Occipital lobe (tissue), 2 donors: Measurements from ENCODE around the gene RNU6-8. TPM values are rescaled to one million over a fixed set of nuclear protein-coding genes. Genes with fewer than 3 reads are reported as not detected.

ENCODE experiments used
- DNase-seq: peaks from one replicate; lab custom pipeline; 2025; lab: John Stamatoyannopoulos, UW
- total RNA-seq: library from RNA; depleted of rRNA; stranded (reverse); fragments of >200 nt; gene quantifications from one replicate; pipeline ENCODE4 v1.2.3, GENCODE V29; 2014

The RNU6-8 gene
- total RNA-seq, 1 donor from 2014 or later = not detected

DNA sequence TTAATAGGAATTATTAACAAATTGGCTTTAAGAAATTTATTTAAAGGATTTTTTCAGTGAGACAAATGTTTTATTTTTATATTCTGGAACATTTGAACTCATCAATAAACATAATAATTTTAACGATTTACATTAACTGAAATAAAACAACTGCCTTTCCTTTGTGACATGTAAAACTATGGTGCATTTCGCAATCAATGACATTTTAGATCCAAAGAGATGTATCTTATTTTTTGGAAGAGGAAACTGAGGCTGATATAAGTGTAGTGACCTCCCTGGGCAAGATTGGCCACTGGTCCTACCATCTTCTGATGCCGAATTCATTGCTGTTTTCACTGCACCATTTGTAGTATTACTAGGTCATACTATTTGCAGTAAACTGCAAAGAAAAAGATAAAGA lies 2.5 kb upstream of the RNU6-8 start:
- DNase-seq = no peak

DNA sequence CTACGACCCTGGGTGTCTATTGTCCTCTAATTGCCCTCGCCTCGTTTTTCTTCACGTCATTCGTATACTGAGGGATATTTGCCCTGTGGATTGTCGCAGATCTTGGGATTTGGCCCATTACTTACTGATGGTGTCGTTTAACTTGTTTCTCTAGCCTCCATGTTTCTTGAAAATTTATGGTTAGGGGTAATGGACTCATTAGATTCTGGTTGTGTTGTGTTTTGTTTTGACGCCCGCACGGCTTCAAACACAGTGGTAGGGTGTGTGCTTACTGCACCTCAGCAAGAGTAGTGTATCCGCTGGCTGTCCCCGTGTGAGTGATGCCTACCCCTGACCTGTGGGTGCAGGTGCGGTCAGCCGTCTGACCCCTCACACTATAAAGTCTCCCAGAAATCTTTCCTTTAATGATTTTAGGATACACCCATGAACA lies 874 bp upstream of the RNU6-8 start:
- no peak for DNase-seq

DNA sequence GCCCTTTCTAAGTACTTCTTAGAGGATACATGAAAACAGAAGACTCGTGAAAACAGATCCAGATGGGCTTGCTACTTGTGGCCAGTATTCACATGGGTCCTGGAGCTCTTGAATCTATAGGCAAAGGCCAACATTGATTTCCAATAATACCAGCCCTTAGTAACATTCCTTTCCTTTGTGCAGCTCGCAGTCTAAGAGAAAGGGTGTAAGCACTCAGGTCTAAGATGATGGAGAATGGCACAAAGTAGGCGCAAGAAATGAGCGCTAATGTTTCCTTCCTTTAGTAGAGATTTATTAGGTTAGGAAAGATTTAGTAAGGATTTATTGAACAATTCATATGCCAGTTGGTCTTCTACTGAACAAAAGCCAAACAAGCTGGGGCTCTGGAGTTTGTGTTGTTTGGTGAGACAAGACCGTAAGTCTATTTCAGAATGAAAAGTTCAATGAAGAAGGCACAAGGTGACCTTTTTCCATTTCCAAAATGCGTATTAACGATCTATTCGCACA lies 525 bp downstream of the RNU6-8 start:
- no peak for DNase-seq

DNA sequence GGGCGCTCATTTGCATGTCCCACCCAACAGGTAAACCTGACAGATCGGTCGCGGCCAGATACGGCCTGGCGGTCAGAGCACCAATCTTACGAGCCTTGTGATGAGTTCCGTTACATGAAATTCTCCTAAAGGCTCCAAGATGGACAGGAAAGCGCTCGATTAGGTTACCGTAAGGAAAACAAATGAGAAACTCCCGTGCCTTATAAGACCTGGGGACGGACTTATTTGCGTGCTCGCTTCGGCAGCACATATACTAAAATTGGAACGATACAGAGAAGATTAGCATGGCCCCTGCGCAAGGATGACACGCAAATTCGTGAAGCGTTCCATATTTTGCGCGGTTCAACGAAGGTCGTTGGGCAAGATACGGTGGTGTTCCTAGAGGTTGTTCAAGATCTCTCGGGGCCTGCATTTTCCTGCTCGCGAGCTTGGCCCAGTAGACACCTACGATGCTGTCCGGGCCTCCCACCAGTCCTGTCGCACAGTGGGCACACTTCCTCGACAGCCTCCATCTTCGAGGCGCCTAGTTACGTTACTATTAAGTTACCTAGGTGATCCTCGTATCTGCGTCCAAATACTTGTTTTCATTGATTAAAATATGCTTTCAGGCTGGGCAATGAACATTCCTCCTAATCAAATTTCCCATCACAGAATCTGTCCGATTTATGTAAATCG lies 1.1 kb downstream of the RNU6-8 start, which contains the start of gene RNU6-7:
Gene RNU6-7, plus strand, starts transcription at position 230 of the 675 bp plus-strand sequence.
- peak; percentile 16 for DNase-seq

DNA sequence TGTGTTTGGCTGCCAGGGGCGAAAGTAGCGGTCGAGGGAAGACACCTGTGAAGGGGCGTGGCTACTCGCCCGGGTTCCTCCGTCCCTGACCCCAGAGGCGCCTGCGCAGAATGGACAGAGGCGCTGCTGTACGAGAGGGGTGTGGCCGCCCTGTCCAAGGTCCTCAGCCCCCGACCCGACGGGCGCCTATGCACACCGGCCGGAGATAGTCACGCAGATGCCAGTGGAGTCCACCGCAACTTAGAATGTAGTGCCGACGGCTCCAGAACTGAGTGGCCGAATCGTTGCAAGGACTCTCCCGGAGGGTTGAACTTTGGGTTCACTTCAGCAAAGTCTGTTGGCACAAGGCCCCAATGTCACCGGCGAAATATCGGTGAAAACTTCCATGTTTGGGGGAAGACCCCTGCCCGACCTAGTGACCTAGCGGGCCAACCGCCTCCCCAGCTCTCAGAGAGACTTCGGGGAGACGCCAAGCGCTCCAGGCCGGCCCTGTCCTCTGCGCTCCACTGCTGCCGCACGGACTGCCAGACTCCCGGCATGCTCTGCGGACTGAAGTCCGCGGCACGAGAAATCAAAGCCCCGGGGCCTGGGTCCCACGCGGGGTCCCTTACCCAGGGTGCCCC lies 1.8 kb downstream of the RNU6-8 start:
- peak; percentile 43 for DNase-seq

DNA sequence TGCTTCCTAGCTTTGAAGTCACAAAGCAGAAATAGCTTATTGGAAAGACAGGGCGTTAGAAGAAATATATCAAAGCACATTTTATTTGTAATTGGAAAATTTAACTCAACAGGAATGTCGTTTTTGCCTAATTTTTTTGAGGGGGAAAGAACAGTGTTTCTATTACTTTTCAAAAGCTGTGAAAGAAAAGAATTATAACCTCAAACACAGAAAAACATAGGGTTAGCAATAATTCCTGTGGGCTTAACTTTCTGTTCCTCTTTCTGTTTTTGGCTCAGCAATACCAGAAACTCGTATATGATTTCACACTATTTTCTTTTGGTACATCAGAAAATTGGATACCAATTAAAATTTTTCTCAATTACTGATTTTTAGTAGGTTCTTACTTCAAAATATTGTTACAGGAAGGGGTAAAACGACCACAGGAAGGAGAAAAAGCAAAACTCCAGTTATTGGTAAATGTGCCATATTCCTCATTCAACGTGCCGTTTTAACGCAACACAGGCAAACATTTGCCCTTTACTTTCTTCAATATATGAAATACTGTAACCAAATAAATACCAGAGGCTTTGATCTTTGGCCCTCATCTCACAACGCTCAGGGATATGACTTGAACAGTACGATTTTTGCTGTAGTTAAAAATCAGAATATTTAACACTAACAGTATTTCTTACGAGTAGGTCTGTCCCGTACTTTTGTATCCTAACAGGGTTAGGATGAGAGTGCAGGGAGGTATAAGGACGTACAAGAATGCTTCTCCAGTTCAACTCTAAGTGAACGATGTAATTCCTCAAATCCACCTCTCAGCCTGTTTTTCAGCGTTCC lies 2.5 kb downstream of the RNU6-8 start:
- no peak for DNase-seq

DNA sequence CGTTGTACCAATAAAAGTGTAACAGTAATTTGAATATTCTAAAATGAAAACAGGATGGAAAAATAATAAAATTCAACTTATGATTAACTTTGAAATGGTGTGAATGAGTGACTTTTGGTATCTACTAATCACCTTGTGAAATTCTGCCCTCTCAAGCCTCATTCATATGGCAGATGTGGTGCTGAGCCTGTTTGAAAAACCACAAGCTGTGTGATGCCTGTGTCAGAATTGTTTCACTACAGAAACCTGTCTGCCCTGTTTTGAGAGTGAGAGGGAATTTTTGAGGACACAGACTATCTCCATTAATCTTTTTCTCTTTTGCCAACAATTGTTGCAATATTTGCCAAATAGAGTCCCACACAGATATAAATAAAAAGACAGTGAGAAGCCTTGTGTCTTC lies 5.2 kb downstream of the RNU6-8 start:
- DNase-seq = no peak

DNA sequence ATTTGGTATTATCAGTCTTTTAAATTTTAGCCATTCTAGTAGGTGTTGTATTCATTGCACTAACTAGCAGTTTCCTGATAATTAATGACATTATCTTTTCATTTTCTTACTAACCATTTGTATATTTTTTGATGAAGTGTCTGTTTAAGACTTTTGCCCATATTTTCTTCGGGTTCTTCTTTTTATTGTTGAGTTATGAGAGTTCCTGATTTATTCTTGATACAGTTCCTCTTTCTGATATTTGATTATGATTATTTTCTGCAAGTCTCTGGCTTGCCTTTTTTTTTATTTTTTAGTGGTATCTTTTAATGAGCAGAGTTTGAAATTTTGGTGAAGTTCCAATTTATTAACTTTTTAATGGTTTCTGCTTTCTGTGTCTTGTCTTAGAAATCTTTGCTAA lies 7.4 kb downstream of the RNU6-8 start:
- DNase-seq = no peak

DNA sequence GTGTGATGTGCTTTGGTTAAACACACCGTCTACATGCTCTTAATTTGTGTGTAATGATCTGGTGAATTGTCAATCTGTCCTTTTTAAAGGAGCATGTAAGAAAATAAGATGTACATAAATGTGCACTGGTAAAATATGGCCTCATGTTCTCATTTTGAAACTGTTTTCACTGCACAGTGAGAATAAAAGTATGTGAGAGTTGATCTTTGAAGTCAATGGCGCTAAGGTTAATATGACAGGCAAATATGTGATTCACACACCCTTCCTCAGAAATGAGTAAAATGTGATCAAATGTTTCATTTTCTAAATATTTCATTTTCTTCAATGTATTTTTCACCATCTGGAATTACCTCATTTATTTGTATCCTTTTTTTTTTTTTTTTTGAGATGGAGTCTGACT lies 9.5 kb downstream of the RNU6-8 start:
- DNase-seq = no peak

DNA sequence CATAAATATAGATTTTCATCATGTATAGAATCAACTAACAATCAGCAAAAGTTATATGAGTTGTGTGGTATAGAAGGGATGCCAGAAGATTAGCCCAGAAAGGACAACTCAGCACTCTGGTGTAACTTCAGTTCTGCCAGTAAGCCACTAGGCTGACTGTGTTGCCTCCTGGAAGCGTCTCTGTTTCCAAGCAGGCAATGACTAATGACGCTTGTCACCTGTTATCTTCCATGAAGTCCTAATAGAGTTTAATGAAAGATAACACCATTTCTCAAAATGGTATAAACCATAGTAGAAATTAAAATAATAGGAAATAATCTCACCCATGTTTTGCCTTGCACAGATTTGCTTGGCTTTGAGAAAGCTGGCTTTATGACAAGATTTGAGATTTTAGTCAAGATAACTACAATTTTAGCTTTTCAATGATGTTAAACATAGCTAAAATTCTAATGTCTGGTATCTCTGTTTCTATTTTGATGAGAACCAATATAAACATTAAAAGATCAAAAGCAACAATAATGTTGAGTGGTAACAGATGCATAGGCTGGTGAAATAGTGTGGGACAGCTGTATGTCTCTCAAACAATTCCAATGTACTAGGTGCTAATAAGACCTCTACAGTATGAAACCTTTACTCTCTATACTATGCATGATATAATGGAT lies 10.2 kb downstream of the RNU6-8 start:
- DNase-seq = no peak

DNA sequence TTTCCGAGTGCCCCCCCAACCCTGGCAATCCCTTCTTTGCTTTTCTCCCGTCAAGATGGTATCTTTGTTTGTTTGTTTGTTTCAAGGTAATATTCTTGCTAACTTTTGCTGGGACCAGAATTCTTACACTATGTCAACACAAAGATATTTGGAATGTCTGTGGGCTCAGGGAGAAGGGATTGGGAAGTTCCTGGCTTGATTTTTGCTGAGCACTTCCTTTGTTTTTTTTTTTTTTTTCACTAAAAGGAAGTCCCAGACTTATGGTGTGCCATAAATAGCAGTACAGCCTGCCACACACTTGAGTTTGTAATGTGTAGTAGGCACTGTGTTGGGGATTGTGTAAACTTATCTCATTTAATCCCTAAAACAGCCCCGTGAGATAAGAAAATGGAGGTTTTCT lies 12.4 kb downstream of the RNU6-8 start:
- DNase-seq = no peak

DNA sequence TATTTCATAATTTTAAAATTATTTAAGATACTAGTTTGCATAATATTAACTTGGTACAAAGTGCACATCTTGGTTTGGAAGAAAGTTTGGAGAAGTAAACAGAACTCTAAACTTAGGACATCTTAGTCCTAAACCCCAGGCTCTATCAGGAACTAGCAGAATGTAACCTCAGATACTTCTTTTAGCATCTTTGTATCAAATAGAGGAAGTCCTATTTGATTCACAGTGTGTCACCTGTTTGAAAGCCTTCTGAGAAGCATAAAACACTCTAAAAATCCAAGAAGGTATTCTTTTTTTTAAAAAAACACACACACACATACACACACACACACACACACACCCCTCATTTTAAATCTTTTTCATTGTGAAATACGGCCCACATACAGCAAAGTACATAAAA lies 13.3 kb downstream of the RNU6-8 start:
- no peak for DNase-seq

DNA sequence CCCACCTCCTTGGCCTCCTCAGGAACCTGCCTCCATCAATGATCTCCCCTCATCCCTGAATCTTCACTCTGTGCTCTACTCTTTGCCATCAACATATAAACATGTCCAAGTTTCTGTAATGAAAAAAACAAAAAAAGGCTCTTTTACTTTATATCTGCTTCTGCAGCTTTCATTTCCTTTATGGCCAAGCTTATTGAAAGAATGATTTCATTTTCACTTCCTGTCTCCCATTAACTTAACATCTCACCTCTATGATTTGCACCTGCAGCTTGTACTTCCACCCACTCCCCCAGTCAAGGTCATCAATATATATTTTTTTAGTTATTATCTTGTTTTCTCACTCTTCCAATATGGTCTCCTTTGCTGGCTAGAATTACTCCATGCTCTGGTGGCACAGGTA lies 16.8 kb downstream of the RNU6-8 start:
- DNase-seq = no peak

DNA sequence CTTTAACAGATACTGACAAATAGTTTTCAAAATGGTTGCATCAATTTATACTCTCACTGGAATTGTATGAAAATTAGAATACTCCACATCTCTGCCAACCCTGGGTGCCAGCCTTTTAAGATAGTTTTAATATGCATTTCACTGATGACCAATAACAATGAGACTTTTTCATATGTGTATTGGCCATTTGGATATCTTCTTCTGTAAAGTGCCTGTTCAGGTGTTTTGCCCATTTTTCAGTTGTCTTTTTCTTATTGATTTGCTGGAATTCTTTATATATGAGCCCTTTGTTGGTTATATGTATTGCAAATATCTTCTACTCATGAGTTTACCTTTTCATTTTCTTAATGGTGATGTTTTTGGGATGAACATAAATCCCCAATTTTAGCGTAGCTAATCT lies 18.0 kb downstream of the RNU6-8 start:
- DNase-seq = no peak

DNA sequence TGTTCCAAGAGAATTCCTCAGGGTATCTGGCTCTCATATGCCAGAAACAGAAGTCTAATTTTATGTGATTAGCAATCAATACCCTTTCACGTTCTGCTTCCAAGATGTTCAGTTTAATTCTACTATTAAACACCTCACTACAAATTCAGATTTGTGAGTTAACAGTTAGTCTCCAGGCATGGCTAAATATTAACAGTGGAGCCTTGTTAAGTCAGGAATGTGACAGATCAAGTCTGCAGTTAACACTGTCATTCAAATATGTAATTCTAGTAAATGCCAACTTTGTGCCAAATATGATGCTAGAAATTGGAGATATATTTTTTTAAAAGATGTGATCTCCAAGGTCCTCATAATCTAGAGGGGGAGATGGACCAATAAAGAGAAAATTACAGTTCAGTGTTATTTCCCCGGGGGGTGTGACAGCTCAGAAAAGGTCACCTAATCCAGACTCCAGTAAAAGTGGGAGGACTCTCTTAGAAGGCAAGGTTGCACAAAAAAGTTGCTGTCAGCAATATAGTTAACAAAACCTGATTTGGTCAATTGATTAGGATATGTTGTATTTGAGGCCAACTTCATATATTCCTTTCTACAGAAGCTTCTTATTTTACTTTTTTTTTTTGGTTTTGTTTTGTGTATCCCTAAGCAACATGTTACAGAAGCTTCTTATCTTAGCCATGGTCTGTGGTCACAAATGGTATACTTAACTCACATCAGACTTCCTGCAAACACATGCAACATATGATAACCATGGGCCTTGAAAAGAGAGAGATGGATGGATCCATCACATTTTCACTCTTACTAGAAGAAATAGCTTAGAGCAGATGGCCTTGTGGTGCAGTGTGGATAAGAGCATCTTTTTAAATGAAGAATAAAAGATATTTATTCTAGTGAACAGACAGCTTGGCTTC lies 19.7 kb downstream of the RNU6-8 start:
- DNase-seq = no peak

DNA sequence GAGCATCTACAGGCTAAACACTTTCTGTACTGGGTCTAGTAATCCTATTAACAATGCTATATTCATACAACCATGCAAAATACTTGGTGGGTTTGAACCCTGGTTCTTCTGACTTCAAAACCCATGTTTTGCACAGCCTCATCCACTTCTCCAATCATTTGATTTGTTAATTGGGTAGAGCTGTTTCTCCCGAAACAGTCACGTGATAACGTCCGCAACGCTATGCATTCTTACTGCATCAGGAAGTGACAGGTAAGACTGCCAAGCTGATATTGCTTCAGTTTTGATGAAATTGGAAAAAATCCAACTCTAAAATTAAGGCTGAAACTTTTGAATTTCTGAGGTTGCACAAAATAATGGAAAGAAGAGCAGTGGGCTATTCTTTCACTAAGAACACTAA lies 31.6 kb downstream of the RNU6-8 start:
- no peak for DNase-seq

DNA sequence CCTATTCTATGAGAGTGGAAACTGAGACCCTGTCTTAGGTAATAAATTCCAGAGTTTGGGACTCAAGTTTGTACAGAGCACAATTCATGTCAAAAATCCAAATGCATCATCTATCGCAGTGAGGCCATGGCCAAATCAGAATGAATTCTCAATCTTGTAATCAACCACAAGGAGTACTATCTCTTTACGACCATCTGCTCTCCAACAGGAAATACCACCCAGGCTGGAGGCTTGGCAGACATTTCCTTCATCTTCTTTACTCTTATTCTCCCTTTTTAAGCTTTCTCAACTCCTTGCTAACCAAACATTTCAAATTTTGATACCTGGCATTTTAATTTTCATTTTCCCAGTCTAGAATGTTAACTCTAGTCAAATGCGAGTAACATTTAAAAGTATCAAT lies 33.9 kb downstream of the RNU6-8 start:
- DNase-seq = no peak

DNA sequence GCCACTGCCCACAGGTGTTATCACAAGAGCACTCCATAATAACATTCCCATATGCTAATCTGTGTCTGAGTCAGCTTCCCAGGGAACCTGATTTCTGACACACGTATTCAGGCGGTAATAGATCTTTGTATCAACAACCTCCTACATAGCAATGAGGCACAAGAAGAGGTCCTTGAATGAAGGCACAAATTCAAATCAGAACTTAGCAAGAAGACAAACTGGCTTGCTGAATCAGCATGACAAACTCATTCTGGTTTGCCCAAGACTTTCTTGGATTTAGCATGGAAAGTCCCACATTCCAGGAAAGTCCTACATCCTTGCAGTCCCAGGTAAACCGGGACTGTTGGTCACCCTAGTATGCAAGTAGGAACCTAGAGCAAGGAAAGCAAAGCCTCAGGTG lies 35.2 kb downstream of the RNU6-8 start:
- no peak for DNase-seq

DNA sequence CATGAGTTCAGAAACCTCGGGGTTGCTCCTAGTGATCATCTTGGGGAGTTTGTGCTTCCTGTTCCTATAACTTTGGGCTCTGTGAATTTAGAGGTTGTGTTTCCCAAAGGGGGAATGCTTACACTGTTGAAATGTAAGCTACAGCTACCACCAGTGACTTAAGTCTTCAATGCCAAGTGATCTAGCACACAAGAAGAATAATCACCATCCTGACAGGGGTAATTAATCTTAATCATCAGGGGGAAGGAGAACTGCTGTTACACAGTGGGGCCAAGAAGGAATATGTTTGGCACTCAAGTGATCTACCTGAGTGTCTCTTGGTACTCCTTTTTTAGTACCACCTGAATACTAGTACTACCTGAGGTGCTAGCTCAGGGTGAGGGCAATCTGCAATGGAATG lies 36.1 kb downstream of the RNU6-8 start:
- DNase-seq = no peak

DNA sequence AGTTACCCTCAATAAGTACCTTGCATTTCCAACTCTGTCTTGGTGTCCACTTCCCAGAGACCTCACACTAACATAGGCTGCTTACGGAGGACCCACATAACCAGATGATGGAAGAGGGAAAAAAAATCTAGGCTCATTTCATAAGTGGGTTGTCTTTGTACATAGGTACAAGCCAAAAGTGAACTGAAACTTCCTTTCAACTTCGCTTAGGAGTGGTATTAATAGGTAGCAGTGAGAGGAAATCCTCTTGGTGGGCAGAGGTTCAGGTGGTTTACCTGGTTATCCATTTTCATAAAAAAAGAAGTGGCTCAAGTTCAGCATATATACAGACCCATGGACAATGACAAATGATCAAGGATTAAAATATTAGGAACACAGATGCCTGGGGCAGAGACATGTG lies 37.0 kb downstream of the RNU6-8 start:
- DNase-seq = no peak
